ENCODE data around the gene AKNA.

DNA sequence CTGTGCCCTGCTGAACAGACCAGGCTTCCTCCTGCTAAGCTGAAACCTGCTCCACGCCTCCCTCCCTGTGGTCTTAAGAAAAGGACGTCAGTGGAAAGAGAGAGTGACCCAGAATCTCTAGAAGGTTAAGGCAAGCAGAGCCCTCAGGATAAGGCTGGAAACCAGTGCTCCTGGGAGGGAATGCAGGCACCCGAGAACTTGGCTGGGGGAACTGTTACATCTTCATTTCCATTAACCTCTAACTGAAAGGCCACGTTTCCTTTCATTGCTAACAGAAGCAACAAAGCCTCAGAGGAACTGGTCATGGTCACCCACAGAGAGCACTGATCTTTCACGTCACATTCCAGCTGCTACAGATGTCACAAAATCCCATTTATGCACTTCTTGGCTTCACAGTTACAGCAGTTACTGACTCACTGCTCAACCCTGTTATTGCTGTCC is 26.1 kb upstream of the AKNA start:
- TF ChIP-seq POLR2AphosphoS5 (IDR thresholded peaks at IDR 0.05; ENCODE audit: low read depth, low read length) (no peak), POLR2A (IDR thresholded peaks at IDR 0.05; ENCODE audit: low read depth, low read length) (no peak), TAF1 (IDR thresholded peaks at IDR 0.05; ENCODE audit: borderline replicate concordance, low read depth, low read length) (no peak)
